ENCODE results near the gene GPX4.

GPX4 gene

GRCh38 chr19:1103708-1104310, at the start of gene GPX4:
Gene GPX4, plus strand, starts transcription at chr19:1103994. Its CDS starts 50 bp downstream, at chr19:1104044.
- DNase-seq: peak; percentile 98

- no peak for DNase-seq
Measured at GRCh38 chr19:1054102-1055027, 49.4 kb upstream of the GPX4 start.

GRCh38 chr19:1055028-1055425, 48.8 kb upstream of the GPX4 start:
- no peak for DNase-seq

- DNase-seq: no peak
Measured at GRCh38 chr19:1055886-1056620, 47.7 kb upstream of the GPX4 start.

GRCh38 chr19:1057176-1057855, 46.5 kb upstream of the GPX4 start:
- no peak for DNase-seq

- DNase-seq: no peak
Measured at GRCh38 chr19:1058112-1058511, 45.7 kb upstream of the GPX4 start.

GRCh38 chr19:1060689-1061088, 43.1 kb upstream of the GPX4 start:
- DNase-seq: no peak

- DNase-seq: no peak
Measured at GRCh38 chr19:1061987-1062386, 41.8 kb upstream of the GPX4 start.

GRCh38 chr19:1062387-1063029, 41.3 kb upstream of the GPX4 start:
- DNase-seq: peak; percentile 59 to 61

GRCh38 chr19:1063030-1063908, 40.5 kb upstream of the GPX4 start:
- peak; percentile 66 to 74 for DNase-seq

- DNase-seq: no peak
Measured at GRCh38 chr19:1063909-1064660, 39.7 kb upstream of the GPX4 start.

- DNase-seq: peak; percentile 73 to 77
Measured at GRCh38 chr19:1064661-1065605, 38.9 kb upstream of the GPX4 start.

- no peak for DNase-seq
Measured at GRCh38 chr19:1065606-1066109, 38.1 kb upstream of the GPX4 start.

- DNase-seq: no peak
Measured at GRCh38 chr19:1066251-1066747, 37.5 kb upstream of the GPX4 start.

- peak; percentile 82 to 84 for DNase-seq
Measured at GRCh38 chr19:1066748-1067340, 37.0 kb upstream of the GPX4 start, which contains the start of gene ARHGAP45. Gene ARHGAP45, plus strand, starts transcription at chr19:1067167. Its CDS starts 239 bp downstream, at chr19:1067406.

GRCh38 chr19:1067341-1067957, 36.3 kb upstream of the GPX4 start:
- DNase-seq: no peak

Data from activated CD4-positive, alpha-beta T cell treated with anti-CD3 and anti-CD28 coated beads, Interleukin-2, amount 50 U/mL, for 48 hours (primary cell).